ENCODE data around the gene FRMD8. TPM values are rescaled to one million over a fixed set of nuclear protein-coding genes. Genes with fewer than 3 reads are reported as not detected.

FRMD8 gene
- total and polyA plus RNA-seq, 2 of the 8 experiments (the other 6 are each of a cell fraction or from before 2014, with no cell fraction given): 15.0 to 19.2 TPM

DNA sequence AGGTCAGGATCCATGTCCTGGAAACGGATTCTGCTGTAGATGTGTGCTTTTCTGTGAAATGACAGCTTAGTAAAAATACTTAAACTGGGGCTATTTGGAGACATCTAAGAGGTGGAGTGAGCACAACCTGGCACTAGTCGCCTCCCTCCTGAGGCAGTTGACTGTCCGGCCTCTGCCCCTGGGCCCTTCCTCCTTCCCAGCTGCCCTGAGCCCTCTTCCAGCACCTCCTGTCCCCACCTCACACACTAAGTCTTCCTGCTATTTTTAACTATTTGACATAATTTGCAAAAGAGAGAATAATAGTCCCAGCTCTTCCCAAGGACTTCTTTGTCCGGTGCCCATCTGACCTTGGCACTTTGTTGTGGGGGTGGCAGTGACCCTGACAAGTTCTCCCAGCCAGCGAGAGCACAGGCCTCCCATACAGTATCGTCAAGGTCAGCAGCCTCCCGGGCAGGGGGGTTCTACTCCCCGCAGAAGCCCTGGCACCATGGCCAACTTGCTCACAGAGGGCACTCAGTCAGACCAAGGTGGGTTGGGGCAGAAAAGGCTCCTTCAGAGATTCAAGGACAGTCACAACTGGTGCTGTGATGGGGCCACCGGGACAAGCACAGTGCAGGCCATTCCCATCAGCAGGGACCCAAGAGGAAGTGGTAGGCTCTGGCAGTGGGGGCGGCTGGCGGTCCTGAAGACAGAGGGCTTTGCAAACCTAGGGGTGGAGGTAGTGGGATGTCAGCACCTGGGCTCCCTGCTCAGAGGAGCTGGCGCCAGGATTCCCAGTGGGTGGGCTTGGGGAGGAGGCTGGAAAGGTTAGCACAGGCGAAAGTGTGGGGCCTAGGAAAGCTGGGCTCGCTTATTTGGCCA, 30.6 kb downstream of the FRMD8 start:
- no peaks in the 10 kb centered on the region for H3K79me2 ChIP-seq (ENCODE audit: control insufficient read depth in 1 of 2, insufficient read depth in 2 of 2, low read length in 2 of 2)
- no peaks in the 10 kb centered on the region; a peak in 1 of 7 replicates for H3K27me3 ChIP-seq (replicated peaks in 1 of 4; ENCODE audit: control insufficient read depth in 3 of 4, extremely low read depth in 1 of 4, insufficient read depth in 3 of 4, low read length in 3 of 4)
- H2AK5ac ChIP-seq (ENCODE audit: low read depth, low read length): peak overlapping the region; percentile 95; the same call in 1 of the 2 replicates
- no peak overlapping the region for H4K91ac ChIP-seq (replicated peaks; ENCODE audit: insufficient read length, low read length)
- H3K36me3 ChIP-seq (ENCODE audit: control insufficient read depth in 2 of 4, insufficient read depth in 4 of 4, low read length in 3 of 4): no peaks in the 10 kb centered on the region
- H4K20me1 ChIP-seq (replicated peaks in 1 of 2; ENCODE audit: control insufficient read depth in 1 of 2, insufficient read depth in 2 of 2, low read length in 2 of 2): peaks cover 0 to 5% of the 10 kb centered on the region in 2 experiments
- H3K18ac ChIP-seq (ENCODE audit: extremely low read depth, low read length): peak overlapping the region; percentile 88; the same call in 1 of the 2 replicates
- POLR2A ChIA-PET (ENCODE audit: partially characterized antibody): interaction anchor here (0.7 to 20.8 kb wide), 21 partner anchors 7 to 296 kb away, joined by 3 to 826 read pairs (median 5); partner anchors contain the start of genes FAU, FRMD8, MALAT1 and NEAT1
- 74% methylated on average over 13 of the region's 14 CpGs; no CpG with 5 or more reads in 1 of the 2 experiments for WGBS, 2 experiments (ENCODE audit: extremely low coverage in 1 of 2, insufficient coverage in 1 of 2, insufficient read length in 1 of 2, insufficient replicate concordance in 2 of 2, low coverage in 1 of 2, low lambda C conversion rate in 2 of 2, missing lambda C conversion rate in 1 of 2)
- peak in 1 of 2 experiments; percentile 48 for DNase-seq (ENCODE audit: low read depth in 1 of 2, low spot score in 2 of 2)
- H4K5ac ChIP-seq (ENCODE audit: insufficient read length, low read depth, low read length): no peak overlapping the region
- H2AFZ ChIP-seq (ENCODE audit: low read length): no peak overlapping the region
- CTCF ChIA-PET (ENCODE audit: partially characterized antibody): interaction anchor here (0.5 to 22.8 kb wide), 38 partner anchors 8 to 620 kb away, joined by 3 to 430 read pairs (median 7); partner anchors contain the start of genes FRMD8, MALAT1 and SCYL1
- no peak overlapping the region; a peak in 1 of 8 replicates for H3K4me3 ChIP-seq (ENCODE audit: extremely low read depth in 1 of 4, insufficient read depth in 2 of 4, low read depth in 3 of 4, low read length in 4 of 4)
- H3K79me1 ChIP-seq (ENCODE audit: low read depth, low read length): no peaks in the 10 kb centered on the region
- peaks cover 7% of the 10 kb centered on the region; the same call in 1 of the 2 replicates for H3K23me2 ChIP-seq (ENCODE audit: low read depth, low read length)
- H2BK5ac ChIP-seq (ENCODE audit: low read depth, low read length): peak overlapping the region; percentile 99; the same call in 1 of the 2 replicates
- no peak overlapping the region for H3K23ac ChIP-seq (ENCODE audit: insufficient read length)
- peak overlapping the region; percentile 99; the same call in 1 of the 2 replicates for H2BK12ac ChIP-seq (ENCODE audit: low read depth, low read length)
- FAIRE-seq: no peak
- no peaks in the 10 kb centered on the region for H3K9me3 ChIP-seq (ENCODE audit: insufficient read depth in 2 of 2, low read depth in 1 of 2, low read length in 1 of 2)
- H3K14ac ChIP-seq (ENCODE audit: insufficient read length): no peak overlapping the region
- no peak overlapping the region; a peak in 1 of 7 replicates for H3K9ac ChIP-seq (replicated peaks in 1 of 4; ENCODE audit: extremely low read depth in 1 of 4, low read depth in 3 of 4, low read length in 3 of 4)
- no peak overlapping the region for H3K4ac ChIP-seq (replicated peaks; ENCODE audit: insufficient read length, low read depth, low read length)
- H3K56ac ChIP-seq (replicated peaks; ENCODE audit: insufficient read length, low read depth, low read length): no peak overlapping the region
- no peak overlapping the region for H3K27ac ChIP-seq (ENCODE audit: low read depth, low read length)
- H3K4me2 ChIP-seq (ENCODE audit: insufficient read depth in 1 of 2, low read depth in 2 of 2, low read length in 2 of 2): peak overlapping the region in 1 of 2 experiments; percentile 56; a peak in 2 of 4 replicates
- H2BK15ac ChIP-seq (ENCODE audit: low read length): peak overlapping the region; percentile 72; the same call in 1 of the 2 replicates
- no peak overlapping the region for H2BK120ac ChIP-seq (replicated peaks; ENCODE audit: low read depth, low read length)
- H3K4me1 ChIP-seq (replicated peaks in 1 of 4; ENCODE audit: control insufficient read depth in 3 of 4, insufficient read depth in 4 of 4, low read length in 3 of 4): peaks cover 19 to 51% (median 37%) of the 10 kb centered on the region in 4 experiments
- no peak overlapping the region; the same call in 1 of the 2 replicates for H4K8ac ChIP-seq (ENCODE audit: extremely low read depth, insufficient read depth, low read length)
- no peak overlapping the region; the same call in 1 of the 2 replicates for H2BK20ac ChIP-seq (ENCODE audit: low read length)
- TF ChIP-seq CBX5 (IDR thresholded peaks at IDR 0.05; ENCODE audit: low read depth, low read length) (no peak), RXRA (IDR thresholded peaks at IDR 0.05; ENCODE audit: insufficient read depth, low read depth, low read length) (no peak), TEAD4 (IDR thresholded peaks at IDR 0.05; ENCODE audit: low read depth, low read length) (no peak), KDM1A (IDR thresholded peaks at IDR 0.05; ENCODE audit: borderline replicate concordance, low read length) (no peak), SP2 (IDR thresholded peaks at IDR 0.05; ENCODE audit: low read length) (no peak)

All from H1 (cell line).